Lower leg skin (tissue), 4 donors: ENCODE results near the gene MYO3B. TPM values are rescaled to one million over a fixed set of nuclear protein-coding genes. Genes with fewer than 3 reads are reported as not detected.

Experiments used
- DNase-seq, 2 donors: peaks; one replicate each; pipeline ENCODE4 v3.0.0-alpha.2; 2019; ENCODE audit warnings: low spot score in 2 of 2
- H3K4me3 ChIP-seq: fragments of 200-600 bp; sonication (generic); 2 replicates; pipeline ENCODE4 v1.5.1; 2017; ENCODE audit warnings: mild to moderate bottlenecking, low read depth; ENCODE audit not compliant: poor library complexity, severe bottlenecking
- CTCF ChIP-seq, 3 donors: fragments of 450-650 bp; IDR thresholded peaks; one replicate each; pipeline ENCODE4 v1.5.1; 2016; ENCODE audit warnings: antibody characterized with exemption in 3 of 3, mild to moderate bottlenecking in 3 of 3, moderate library complexity in 2 of 3
- POLR2A ChIP-seq, 2 donors: fragments of 450-650 bp; IDR thresholded peaks; one replicate each; pipeline ENCODE4 v1.6.1; 2016 to 2017; ENCODE audit warnings: antibody characterized with exemption in 2 of 2, mild to moderate bottlenecking in 1 of 2, moderate library complexity in 1 of 2
- WGBS, 2 donors: methylation state at CpG; one replicate each; pipeline ENCODE4 v1.1.5; 2018; 5-methylcytosine and 5-hydroxymethylcytosine counted together
- intact Hi-C: fragments of 100-400 bp; cut with DNase I; formaldehyde crosslinking; loops from one replicate; pipeline ENCODE4 v1.15.0; 2023; ENCODE audit warnings: low total_unique reads
- total RNA-seq, 4 donors: library from RNA; depleted of rRNA; stranded (reverse); fragments of >200 nt; gene quantifications; one replicate each; pipeline ENCODE4 v1.1.0, GENCODE V29; 2016

Gene MYO3B
- total RNA-seq, 4 donors from 2014 or later = 0.17 to 0.81 (median 0.66) TPM

- 33 to 54% methylated on average over 4 of the region's 4 CpGs for WGBS, 2 donors
- intact Hi-C loops = no loop called here
- DNase-seq = no peak
- TF ChIP-seq POLR2A (IDR thresholded peaks at IDR 0.05) (no peak), CTCF (IDR thresholded peaks at IDR 0.05) (no peak)
- H3K4me3 ChIP-seq = no peak overlapping the region
These were observed 48.3 kb downstream of the MYO3B start for GRCh38 chr2:170226216-170226615.

GRCh38 chr2:170227507-170227947, 49.6 kb downstream of the MYO3B start:
- WGBS, 2 donors = 83 to 89% methylated on average over 4 of the region's 4 CpGs
- TF ChIP-seq CTCF (IDR thresholded peaks at IDR 0.05) = no peak
- TF ChIP-seq POLR2A (IDR thresholded peaks at IDR 0.05) = no peak
- intact Hi-C loops = no loop called here
- no peak for DNase-seq
- H3K4me3 ChIP-seq = no peak overlapping the region

GRCh38 chr2:170227951-170228350, 50.0 kb downstream of the MYO3B start:
- intact Hi-C loops = no loop called here

GRCh38 chr2:170228429-170228828, 50.5 kb downstream of the MYO3B start:
- 71 to 83% methylated on average over 3 of the region's 3 CpGs for WGBS, 2 donors
- DNase-seq = no peak
- intact Hi-C loops = no loop called here
- TF ChIP-seq POLR2A (IDR thresholded peaks at IDR 0.05) = no peak
- no peak for TF ChIP-seq CTCF (IDR thresholded peaks at IDR 0.05)
- H3K4me3 ChIP-seq = no peak overlapping the region

More at GRCh38 chr2:170227951-170228350, 50.0 kb downstream of the MYO3B start:
- 78 to 89% methylated on average over 4 of the region's 4 CpGs for WGBS, 2 donors
- H3K4me3 ChIP-seq = no peak overlapping the region
- DNase-seq = no peak
- TF ChIP-seq POLR2A (IDR thresholded peaks at IDR 0.05) (no peak), CTCF (IDR thresholded peaks at IDR 0.05) (no peak)

- intact Hi-C loops = no loop called here
- no peak for DNase-seq
- no peak for TF ChIP-seq CTCF (IDR thresholded peaks at IDR 0.05)
- no peak for TF ChIP-seq POLR2A (IDR thresholded peaks at IDR 0.05)
- H3K4me3 ChIP-seq = no peak overlapping the region
These were observed 51.2 kb downstream of the MYO3B start for GRCh38 chr2:170229125-170229524.

GRCh38 chr2:170229744-170230143, 51.8 kb downstream of the MYO3B start:
- 80 to 81% methylated on average over 2 of the region's 2 CpGs for WGBS, 2 donors
- intact Hi-C loops = no loop called here
- no peak for DNase-seq
- no peak for TF ChIP-seq POLR2A (IDR thresholded peaks at IDR 0.05)
- no peak for TF ChIP-seq CTCF (IDR thresholded peaks at IDR 0.05)
- no peak overlapping the region for H3K4me3 ChIP-seq
